Choroid plexus epithelial cell (primary cell): ENCODE data around the gene ALG9.
A peak's percentile ranks its signal among the peaks of the same experiment; 100 is the strongest.

Experiments used
- DNase-seq: peaks from one replicate; pipeline ENCODE4 v3.0.0-alpha.2; 2010; ENCODE audit warnings: low read depth
- H3K4me3 ChIP-seq: 2 replicates; pipeline ENCODE4 v1.5.1; 2011; ENCODE audit warnings: low read depth, mild to moderate bottlenecking, control low read depth, low read length, moderate library complexity
- CTCF ChIP-seq: conservative IDR thresholded peaks from 2 replicates; pipeline ENCODE4 v1.5.1; 2011; ENCODE audit warnings: low read depth, mild to moderate bottlenecking, control low read depth, inconsistent platforms, low read length, moderate library complexity

The ALG9 gene

GRCh38 chr11:111814557-111815320 is 56.6 kb downstream of the ALG9 start:
- H3K4me3 ChIP-seq = no peak overlapping the region
- TF ChIP-seq CTCF = no peak
- DNase-seq = peak; percentile 97

GRCh38 chr11:111814106-111814505 is 57.3 kb downstream of the ALG9 start:
- TF ChIP-seq CTCF = no peak
- DNase-seq = no peak
- peak overlapping the region; percentile 14 for H3K4me3 ChIP-seq

GRCh38 chr11:111812211-111812610 is 59.2 kb downstream of the ALG9 start:
- no peak for TF ChIP-seq CTCF
- H3K4me3 ChIP-seq = no peak overlapping the region
- no peak for DNase-seq

GRCh38 chr11:111811445-111811844 is 59.9 kb downstream of the ALG9 start:
- H3K4me3 ChIP-seq = no peak overlapping the region
- no peak for TF ChIP-seq CTCF
- no peak for DNase-seq

GRCh38 chr11:111808834-111809233 is 62.5 kb downstream of the ALG9 start:
- DNase-seq = no peak
- no peak overlapping the region for H3K4me3 ChIP-seq
- TF ChIP-seq CTCF = no peak

- no peak overlapping the region for H3K4me3 ChIP-seq
- DNase-seq = no peak
- no peak for TF ChIP-seq CTCF
These were observed 63.3 kb downstream of the ALG9 start for GRCh38 chr11:111808063-111808588.

- DNase-seq = no peak
- TF ChIP-seq CTCF = no peak
- H3K4me3 ChIP-seq = no peak overlapping the region
These were observed 64.3 kb downstream of the ALG9 start for GRCh38 chr11:111807076-111807475.
